ENCODE results near the gene IRF2BP1.

The IRF2BP1 gene

DNA sequence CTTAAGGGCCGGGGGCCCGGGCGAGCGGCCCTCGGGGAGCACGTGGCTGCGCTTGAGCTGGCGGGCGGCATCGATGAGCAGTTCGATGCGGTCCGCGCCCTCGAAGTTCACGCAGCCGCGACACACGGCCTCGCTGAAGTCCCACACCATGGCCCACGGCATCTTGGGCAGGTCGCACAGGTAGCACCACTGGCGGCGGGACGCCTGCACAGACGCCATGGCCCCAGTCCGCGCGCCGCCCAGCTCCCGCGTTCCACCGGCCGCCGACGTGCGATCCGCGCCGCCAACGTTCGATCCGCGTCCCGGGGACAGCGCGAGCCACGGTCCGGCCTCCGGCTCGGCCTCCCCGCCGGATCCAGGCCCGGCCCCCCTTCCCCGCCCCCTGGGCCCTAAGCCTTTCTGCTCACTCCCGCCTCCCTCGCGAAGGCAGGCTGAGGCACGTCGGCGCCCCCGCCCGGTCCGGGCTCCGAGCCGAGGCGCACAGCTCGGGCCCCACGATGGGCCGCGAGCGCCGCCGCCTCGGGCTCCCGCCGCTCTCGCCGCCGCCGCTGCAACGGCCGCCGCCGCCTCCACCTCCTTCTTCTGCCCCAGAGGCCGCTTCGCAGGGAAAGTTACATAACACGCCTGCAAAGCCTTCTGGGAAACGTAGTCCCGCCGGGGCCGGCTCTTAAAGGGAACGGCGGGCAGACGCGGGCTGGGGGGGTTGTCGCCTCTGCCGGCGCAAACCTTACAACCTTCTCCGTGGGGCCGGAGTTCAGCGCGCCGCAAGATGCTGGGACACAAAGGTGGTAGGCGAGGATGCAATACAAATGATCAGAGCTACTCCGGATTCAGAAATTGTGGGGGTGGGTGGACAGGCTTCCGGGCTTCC lies at the start of gene IRF2BP1:
IRF2BP1 (minus strand) TSS at position 586 of the 871 bp plus-strand sequence; CDS start at position 219, 367 bp downstream.
- peak; percentile 53 for DNase-seq

GRCh38 chr19:45935267-45935666 lies 49.3 kb upstream of the IRF2BP1 start:
- DNase-seq, result no peak

DNA sequence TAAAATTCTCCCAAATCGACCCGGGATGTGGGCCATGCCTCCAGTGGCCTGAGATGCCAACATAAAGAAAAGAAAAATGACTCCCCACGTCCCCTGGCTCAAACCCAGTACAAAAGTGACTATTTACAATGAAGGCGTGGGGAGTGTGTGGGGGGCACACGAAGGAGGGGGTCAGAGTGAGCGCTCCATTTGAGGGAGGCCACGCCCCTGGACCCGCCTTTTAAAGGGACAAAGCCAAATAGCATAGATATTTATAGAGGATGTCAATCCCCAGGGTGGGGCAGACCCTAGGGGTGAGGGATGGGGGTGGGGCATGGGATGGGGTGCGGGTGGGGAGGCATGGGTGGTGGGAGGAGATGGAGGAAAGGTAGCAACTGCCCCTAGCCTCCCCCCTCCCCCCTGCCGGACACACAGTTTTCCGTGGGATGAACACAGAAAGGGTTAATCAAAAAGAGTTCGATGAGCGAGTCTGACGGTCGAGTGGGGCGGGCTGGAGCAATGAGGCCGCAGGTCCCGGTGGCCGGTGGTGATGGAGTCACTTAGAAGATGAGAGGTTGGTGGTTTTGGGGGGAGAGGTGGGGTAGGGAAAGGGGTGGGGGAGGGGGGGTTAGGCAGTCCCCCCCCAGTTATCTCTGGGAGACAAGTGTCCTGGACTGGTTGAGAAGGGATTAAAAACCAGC lies 48.8 kb upstream of the IRF2BP1 start:
- no peak for DNase-seq

DNA sequence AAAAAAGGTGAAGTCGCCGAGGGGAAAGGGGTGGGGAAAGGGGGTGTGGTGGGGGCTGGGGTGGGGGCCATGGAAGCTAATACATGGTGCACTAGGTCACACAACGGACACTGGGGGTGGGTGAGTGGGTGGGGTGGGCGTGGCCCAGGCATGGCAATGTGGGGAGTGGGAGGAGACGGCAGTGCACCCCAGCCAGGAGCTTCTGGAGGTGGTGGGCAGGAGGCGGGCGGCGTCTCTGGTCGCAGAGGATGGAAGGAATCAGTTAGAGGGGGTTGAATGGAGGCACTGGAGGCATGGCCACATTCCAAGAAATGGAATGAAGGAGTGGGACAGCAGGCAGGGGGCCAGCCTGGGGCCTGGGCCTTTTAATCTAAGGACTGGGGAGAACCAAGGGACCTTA lies 47.8 kb upstream of the IRF2BP1 start:
- DNase-seq, result no peak

- no peak for DNase-seq
These were observed 45.1 kb upstream of the IRF2BP1 start for GRCh38 chr19:45931055-45931454.

DNA sequence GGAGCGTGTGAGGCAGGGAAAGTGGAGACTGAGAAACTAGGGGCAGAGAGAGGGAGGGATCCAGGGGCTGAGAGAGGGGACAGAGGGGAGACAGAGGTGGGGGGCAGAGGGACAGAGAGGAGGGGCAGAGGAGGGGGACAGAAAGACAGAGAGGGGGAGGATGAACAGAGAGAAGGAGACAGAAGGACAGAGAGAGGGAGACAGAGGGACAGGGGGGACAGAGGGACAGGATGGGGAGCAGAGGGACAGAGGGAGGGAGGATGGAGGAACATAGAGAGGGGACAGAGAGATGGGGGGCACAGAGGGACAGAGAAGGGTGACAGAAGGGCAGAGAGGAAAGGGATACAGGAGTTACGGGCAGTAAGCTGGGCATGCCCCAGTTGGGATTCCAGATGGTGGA lies 43.3 kb upstream of the IRF2BP1 start:
- DNase-seq, result no peak

DNA sequence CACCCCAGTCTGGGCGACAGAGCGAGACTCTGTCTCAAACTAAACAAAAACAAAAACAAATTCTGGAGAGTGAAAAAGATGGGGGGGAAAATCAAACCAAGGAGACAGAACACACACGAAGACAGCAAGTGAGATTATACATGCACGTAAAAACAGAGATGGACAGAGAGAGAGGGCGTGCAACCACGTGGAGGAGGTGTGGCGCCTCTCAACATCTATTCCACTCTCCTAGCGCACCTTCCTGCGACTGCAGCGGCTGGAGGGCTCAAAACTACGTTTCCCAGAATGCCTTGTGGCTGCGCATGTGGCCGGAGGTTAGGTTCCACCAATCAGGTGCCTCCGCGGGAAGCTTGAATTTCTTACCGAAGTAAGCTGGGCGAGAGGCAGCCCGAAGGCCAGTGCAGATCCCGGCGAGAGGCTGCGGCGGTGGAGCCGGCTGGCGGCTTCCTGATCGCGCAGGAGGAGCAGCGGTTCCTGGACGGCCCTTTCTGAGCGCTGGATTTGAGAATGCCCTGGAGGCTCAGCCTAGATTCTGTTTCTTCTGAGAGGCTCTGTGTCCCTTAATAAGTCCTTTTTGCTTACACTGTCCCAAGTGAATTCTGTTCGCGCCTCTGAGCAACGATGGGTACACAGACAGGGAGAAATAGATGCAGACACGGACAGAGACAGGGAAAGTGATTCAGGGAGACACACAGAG lies 41.8 kb upstream of the IRF2BP1 start:
- peak; percentile 63 for DNase-seq

DNA sequence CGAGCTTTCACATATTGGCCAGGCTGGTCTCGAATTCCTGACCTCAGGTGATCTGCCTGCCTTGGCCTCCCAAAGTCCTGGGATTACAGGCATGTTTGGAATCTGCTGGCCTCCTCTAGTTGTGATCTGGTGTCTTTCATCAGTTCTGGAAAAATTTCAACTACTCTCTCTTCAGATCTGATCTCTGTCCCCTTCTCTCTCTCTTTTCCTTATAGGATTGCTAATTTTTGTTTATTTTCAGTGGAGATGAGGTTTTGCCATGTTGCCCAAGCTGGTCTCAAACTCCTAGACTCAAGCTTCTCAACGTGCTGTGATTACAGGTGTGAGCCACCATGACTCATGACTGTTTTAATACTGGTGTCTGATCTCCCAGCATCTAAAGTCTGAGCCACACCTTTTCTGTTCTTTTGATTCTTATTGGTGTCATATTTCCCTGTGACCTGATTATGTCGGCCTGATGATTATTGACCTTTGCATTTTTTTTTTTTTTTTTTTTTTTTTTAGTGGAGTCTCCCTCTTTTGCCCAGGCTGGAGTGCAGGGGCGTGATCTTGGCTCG lies 39.0 kb upstream of the IRF2BP1 start:
- no peak for DNase-seq

GRCh38 chr19:45922281-45922680 lies 36.3 kb upstream of the IRF2BP1 start:
- DNase-seq, result no peak

GRCh38 chr19:45920458-45920857 lies 34.5 kb upstream of the IRF2BP1 start:
- no peak for DNase-seq

GRCh38 chr19:45919678-45920077 lies 33.7 kb upstream of the IRF2BP1 start:
- DNase-seq, result no peak

DNA sequence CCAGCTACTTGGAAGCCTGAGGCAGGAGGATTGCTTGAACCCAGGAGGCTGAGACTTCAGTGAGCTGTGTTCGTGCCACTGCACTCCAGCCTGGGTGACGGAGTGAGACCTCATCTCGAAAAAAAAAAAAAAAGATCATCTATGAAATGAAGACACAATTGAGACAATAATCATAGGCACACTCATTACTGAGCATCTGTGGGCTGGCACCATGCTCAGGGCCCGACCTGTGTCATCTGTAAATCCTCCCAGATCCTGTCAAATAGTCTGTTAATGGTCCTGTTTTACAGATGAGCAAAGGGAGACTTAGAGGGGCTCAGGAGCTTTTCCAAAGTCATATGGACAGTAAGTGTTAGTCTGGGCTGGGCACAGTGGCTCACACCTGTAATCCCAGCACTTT lies 32.8 kb upstream of the IRF2BP1 start:
- DNase-seq, result no peak

DNA sequence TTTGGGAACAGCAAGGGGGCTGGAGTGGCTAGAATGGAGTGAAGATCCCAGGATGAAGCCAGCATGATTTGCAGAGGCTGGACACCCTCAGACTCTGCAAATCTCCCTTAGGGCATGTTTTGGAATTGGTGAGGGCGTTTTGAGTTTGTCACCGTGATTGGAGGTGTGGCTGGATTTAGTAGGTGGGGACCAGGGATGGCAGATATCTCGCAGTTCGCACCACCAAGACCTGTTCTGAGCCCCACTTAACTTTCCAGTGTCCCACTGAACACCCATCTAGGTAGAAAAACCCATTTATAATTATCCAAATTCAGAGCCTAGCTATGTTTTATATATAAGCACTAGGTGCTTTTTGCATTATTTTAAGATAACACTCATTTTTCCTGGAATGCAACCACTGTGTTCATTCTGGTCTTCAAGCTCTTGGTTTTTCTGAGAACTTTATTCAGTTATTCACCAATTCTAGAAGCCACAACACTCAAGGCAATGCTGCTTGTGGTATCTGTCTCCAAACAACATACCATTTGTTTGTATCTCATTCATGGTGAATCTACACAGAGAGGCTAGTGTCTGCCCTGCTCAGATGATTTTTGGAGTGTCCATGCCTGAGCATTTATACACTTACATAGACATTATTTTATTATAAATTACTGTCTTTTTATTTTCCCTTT lies 31.6 kb upstream of the IRF2BP1 start:
- no peak for DNase-seq

GRCh38 chr19:45913874-45914830 lies 28.2 kb upstream of the IRF2BP1 start, which contains the start of gene NANOS2:
Gene NANOS2 (minus strand): TSS chr19:45914778. CDS start chr19:45914693, 85 bp downstream.
- no peak for DNase-seq

DNA sequence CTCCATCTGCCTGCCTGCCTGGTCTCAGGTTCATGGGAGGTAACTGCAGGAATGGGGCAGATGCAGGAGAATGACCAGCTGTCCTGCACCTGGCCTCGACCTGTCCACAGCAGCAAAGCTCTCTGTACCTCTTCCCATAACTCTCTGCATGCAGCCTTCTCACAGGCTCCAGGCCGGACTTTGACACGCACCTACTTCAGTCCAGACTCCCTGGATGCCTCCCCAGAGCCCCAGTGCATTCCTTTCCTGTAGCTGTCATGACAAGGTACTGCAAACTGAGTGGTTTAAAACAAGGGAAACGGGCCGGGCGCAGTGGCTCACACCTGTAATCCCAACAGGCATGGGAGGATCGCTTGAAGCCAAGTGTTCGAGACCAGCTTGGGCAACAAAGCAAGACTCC lies 25.4 kb upstream of the IRF2BP1 start:
- no peak for DNase-seq

GRCh38 chr19:45908956-45909355 lies 23.0 kb upstream of the IRF2BP1 start:
- no peak for DNase-seq

DNA sequence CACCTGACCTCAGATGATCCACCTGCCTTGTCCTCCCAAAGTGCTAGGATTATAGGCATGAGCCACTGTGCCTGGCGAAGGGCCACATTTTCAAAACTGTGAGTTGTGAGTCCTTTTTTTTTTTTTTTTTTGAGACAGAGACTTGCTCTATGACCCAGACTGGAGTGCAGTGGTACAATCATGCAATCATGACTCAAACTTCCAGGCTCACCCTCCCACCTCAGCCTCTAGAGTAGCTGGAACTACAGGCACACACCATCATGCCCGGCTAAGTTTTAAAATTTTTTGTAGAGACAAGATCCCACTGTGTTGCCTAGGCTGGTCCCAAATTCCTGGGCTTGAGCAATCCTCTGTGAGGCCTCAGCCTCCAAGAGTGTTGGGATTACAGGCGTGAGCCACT lies 20.3 kb upstream of the IRF2BP1 start:
- DNase-seq, result no peak

DNA sequence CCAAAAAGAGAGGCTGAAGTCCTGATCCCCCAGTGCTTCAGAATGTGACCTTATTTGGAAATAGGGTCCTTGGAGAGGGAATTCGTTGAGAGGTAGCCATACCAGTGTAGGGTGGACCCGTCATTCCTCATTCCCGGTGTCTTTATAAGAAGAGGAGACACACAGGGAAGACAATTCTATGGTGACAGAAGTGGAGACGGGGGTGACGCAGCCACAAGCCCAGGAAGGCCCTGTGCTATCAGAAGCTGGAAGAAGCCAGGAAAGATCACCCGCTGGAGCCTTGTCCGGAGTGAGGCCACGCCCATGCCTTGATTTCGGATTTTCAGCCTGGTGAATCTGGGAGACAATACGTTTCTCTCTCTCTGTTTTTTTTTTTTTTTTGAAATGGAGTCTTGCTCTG lies 19.1 kb upstream of the IRF2BP1 start:
- DNase-seq, result no peak

DNA sequence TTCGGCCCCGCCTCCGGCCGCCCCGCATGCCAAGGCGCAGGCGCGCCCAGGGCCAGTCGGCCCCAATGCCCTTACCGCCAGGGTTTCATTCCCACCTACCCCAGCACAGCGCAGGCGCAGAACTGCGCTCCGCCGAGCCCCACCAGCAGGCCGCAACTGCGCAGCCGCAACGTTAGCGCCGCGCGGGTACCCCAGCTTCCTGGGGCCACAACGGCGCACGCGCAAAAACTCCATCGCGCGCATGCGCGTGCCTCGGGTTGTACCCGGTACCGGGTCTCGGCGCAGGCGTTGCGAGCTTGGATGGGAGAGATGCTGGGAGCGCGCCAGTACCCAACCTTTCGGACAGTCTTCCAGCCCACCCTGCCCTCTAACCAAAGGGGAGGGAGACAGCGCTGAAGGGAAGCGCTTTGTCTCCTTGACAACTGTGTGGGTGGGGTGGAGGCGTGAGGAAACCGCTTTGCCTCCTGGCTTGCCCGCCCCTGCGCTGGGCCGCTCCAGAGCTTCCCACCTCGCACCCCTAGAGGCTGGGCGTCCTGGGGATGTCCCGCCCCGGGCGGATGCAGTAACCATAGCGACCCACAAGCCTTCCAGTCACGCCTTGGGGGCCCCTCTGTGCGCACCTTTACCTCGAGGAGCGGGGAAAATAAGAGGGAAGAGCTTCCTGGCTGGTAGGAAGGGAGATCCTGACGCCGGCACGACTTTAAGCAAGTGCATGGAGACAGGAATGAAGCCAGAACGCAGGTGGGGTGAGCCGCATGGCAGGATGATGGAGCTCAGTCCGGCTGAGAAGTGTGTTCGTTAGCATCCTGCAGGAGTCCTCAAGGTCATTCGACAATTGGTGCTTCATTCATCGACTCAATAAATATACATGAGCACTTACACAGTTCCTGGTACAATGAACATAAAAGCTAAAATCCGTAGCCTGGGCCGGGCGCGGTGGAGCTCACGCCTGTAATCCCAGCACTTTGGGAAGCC lies 17.0 kb upstream of the IRF2BP1 start:
- peak; percentile 86 for DNase-seq
